ENCODE data around the gene LRRFIP2.

GRCh38 chr3:37072892-37073291 is 101.5 kb downstream of the LRRFIP2 start:
- TF ChIP-seq YY1 (IDR thresholded peaks at IDR 0.05; ENCODE audit: insufficient read depth, insufficient read length) (no peak), SUZ12 (IDR thresholded peaks at IDR 0.05; ENCODE audit: extremely low read depth, insufficient read depth, insufficient read length) (no peak), ZNF274 (IDR thresholded peaks at IDR 0.05; ENCODE audit: low read depth, low read length) (no peak)

Measured in NT2/D1 (cell line).